ENCODE measurements around the gene CFAP74. TPM values are rescaled to one million over a fixed set of nuclear protein-coding genes. Genes with fewer than 3 reads are reported as not detected.

CFAP74 gene
- total RNA-seq, 4 donors from 2014 or later = 0.24 TPM; not detected in 3

DNA sequence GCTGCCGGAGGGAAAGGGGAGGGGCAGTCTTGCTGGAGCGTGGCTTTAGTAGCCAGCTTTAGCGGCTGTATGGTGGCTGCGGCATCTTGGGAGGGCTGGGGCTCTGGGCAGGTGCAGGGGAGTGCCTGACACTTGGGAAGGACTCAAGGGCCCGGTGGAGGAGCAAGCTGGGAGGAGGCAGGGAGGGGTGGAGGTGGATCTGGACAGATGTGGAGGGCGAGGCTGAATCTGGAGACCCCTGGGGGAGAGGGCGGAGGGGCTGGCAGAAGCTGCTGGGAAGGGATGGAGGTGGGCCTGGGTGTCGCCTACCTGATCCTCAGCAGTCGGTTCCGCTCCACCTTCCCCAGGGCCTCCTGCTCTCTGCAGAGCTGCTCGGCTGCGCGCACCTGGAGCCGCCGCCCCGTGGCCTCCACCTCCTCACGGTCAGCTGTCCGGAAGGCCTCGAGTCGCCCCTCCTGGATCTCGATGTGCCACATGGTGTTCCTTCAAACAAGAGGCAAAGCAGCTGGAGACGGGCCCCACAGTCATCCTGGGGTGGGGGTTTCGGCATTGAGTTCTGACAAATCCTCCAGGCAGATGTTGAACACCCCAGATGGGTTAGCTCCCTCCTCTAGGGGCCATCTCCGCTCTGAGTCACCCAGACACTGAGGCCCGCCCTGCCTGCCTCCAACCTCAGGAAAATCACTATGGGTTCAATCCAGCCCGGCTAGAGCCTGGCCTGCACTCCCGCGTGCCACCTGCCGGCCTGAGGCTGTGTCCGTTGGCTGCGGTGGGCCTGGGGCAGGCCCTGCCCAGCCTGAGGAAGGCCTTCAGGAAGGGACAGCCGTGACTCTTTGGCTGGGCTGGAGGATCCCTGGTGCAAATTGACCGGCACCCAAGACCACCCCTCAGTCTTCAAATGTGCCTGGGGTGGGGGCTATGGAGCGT, 29.6 kb downstream of the CFAP74 start:
- TF ChIP-seq, protein P1, sequence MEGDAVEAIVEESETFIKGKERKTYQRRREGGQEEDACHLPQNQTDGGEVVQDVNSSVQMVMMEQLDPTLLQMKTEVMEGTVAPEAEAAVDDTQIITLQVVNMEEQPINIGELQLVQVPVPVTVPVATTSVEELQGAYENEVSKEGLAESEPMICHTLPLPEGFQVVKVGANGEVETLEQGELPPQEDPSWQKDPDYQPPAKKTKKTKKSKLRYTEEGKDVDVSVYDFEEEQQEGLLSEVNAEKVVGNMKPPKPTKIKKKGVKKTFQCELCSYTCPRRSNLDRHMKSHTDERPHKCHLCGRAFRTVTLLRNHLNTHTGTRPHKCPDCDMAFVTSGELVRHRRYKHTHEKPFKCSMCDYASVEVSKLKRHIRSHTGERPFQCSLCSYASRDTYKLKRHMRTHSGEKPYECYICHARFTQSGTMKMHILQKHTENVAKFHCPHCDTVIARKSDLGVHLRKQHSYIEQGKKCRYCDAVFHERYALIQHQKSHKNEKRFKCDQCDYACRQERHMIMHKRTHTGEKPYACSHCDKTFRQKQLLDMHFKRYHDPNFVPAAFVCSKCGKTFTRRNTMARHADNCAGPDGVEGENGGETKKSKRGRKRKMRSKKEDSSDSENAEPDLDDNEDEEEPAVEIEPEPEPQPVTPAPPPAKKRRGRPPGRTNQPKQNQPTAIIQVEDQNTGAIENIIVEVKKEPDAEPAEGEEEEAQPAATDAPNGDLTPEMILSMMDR (IDR thresholded peaks at IDR 0.05) = no peak
- ATAC-seq (ENCODE audit: low FRiP score) = no peak

GRCh38 chr1:1972976-1973715, 30.4 kb downstream of the CFAP74 start:
- TF ChIP-seq, protein P1 (IDR thresholded peaks at IDR 0.05) = no peak
- no peak for DNase-seq (ENCODE audit: low spot score)
- no peak for ATAC-seq (ENCODE audit: low FRiP score)

More for the DNA sequence above, 29.6 kb downstream of the CFAP74 start:
- no peak for DNase-seq (ENCODE audit: low spot score)

GRCh38 chr1:1971688-1972087, 31.9 kb downstream of the CFAP74 start:
- DNase-seq (ENCODE audit: low spot score) = no peak
- TF ChIP-seq, protein P1 (IDR thresholded peaks at IDR 0.05) = no peak
- no peak for ATAC-seq (ENCODE audit: low FRiP score)

DNA sequence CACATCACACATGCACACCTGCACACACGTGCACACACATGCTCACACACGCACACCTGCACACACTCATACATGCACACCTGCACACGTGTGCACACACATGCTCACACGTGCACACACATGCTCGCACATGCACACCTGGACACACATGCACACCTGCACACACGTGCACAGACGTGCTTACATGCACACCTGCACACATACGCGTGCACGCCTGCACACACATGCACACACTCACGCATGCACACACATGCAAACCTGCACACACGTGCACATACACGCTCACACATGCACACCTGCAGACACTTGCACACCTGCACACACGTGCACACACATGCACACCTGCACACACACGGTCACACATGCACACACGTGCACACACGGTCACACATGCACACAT, 32.6 kb downstream of the CFAP74 start:
- ATAC-seq (ENCODE audit: low FRiP score) (no peak), DNase-seq (ENCODE audit: low spot score) (no peak)
- TF ChIP-seq, protein P1 (IDR thresholded peaks at IDR 0.05) = no peak

DNA sequence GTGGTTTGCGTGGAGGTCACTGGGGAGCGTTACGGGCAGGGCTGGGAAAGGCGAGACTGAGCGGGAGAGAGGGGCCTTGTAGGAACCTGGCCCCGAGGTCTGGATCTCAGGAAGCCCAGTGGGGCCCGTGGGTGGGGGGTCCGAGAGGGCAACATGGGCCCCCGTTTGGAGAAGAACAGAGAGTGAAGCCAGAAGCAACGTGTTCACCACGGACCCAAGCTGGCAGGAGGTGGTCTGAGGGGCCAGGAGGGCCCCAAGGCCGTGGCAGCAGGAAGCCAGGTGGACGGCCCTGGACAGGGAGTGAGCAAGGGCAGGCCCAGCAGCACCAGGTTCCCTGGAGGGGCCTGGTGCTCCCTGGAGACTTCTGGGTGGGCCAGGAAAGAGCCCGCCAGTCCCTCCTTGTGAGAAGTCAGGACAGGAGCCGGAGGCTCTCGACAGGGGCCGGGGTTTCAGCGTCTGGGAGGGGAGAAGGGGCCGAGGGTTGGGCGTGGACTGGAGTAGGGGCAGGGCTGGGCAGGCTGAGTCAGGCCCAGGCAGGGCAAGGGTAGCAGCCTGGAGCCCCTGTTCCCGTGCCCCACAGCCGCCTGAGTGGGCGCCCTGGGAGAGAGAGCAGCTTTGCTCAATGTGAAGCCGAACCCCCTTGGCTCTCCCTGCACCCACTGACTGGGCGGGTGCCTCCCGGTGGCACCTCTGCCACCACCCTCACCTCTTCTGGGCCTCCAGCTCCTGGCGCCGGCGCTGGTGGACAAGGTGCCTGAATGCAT, 33.5 kb downstream of the CFAP74 start:
- DNase-seq (ENCODE audit: low spot score) (no peak), ATAC-seq (ENCODE audit: low FRiP score) (no peak)
- TF ChIP-seq, protein P1 (IDR thresholded peaks at IDR 0.05) = no peak

- TF ChIP-seq, protein P1 (IDR thresholded peaks at IDR 0.05) = no peak
- DNase-seq (ENCODE audit: low spot score) (no peak), ATAC-seq (ENCODE audit: low FRiP score) (no peak)
These were observed 34.1 kb downstream of the CFAP74 start for GRCh38 chr1:1969505-1969900.
